Right cardiac atrium (tissue), 5 donors: Measurements from ENCODE around the gene CHST11. TPM values are rescaled to one million over a fixed set of nuclear protein-coding genes. Genes with fewer than 3 reads are reported as not detected.

Experiments used
- ATAC-seq, 2 donors: fragments of 200-7000 bp; cut with Tn5 transposase; one replicate each; pipeline versions ENCODE4 v1.8.0 to v1.9.1; 2020; ENCODE audit warnings: moderate library complexity in 2 of 2, mild to moderate bottlenecking in 1 of 2
- DNase-seq, 3 donors: peaks; one replicate each; pipeline ENCODE4 v3.0.0-alpha.2; 2020
- H3K27ac ChIP-seq: one replicate; pipeline ENCODE4 v1.5.1; 2013; ENCODE audit warnings: mild to moderate bottlenecking, low read length, control low read depth, moderate library complexity
- H3K27me3 ChIP-seq: one replicate; pipeline ENCODE4 v1.6.1; 2013; ENCODE audit not compliant: control insufficient read depth, insufficient read depth
- H3K4me1 ChIP-seq: one replicate; pipeline ENCODE4 v1.6.1; 2013; ENCODE audit warnings: low read length; ENCODE audit not compliant: control insufficient read depth, insufficient read depth
- H3K4me3 ChIP-seq: one replicate; pipeline ENCODE4 v1.5.1; 2013; ENCODE audit warnings: low read length, control low read depth
- H3K9me3 ChIP-seq: one replicate; pipeline ENCODE4 v1.6.1; 2013; ENCODE audit warnings: low read length; ENCODE audit not compliant: control insufficient read depth
- WGBS: extraction: QIAGEN DNeasy Blood & Tissue Kit; methylation state at CpG from one replicate; pipeline ENCODE4 v1.1.7; 2013; 5-methylcytosine and 5-hydroxymethylcytosine counted together
- intact Hi-C, 4 donors: fragments of 100-400 bp; cut with DNase I; formaldehyde crosslinking; loops; one replicate each; pipeline versions ENCODE4 v1.11.0 to v1.14.0; 2022 to 2023
- polyA plus RNA-seq: library from polyadenylated mRNA; stranded (reverse); fragments of 200-250 nt; gene quantifications from one replicate; pipeline ENCODE4 v1.2.3, GENCODE V29; 2013
- total RNA-seq, 4 donors: library from RNA; stranded (reverse); fragmentation: NEBNext Ultra II Directional; extraction: Animal tissue kit (Norgen Biotek cat#: 25700); gene quantifications; one replicate each; pipeline ENCODE4 v1.2.1, GENCODE V29; 2021
- donor health status: healthy with polysubstance abuse.
- donor health status: DM: no; HTN: yes; CAD: no.
- donor health status: DM: no; HTN: no; CAD: no.
- donor health status: DM: no; HTN: yes; CAD: no; lungs with severe emphysema.
- donor health status: DM: yes; HTN: yes; CAD: no.

Gene CHST11
- total and polyA plus RNA-seq, 5 donors = 3.1 to 11.8 (median 9.9) TPM

GRCh38 chr12:104733717-104734175, 277.0 kb downstream of the CHST11 start:
- no peak for DNase-seq
- ATAC-seq = no peak
- H3K4me3 ChIP-seq = no peak overlapping the region
- peaks cover 6% of the 10 kb centered on the region for H3K4me1 ChIP-seq
- H3K27me3 ChIP-seq = no peaks in the 10 kb centered on the region
- WGBS = 79% methylated on average over 6 of the region's 6 CpGs
- H3K27ac ChIP-seq = no peak overlapping the region
- H3K9me3 ChIP-seq = no peaks in the 10 kb centered on the region
- intact Hi-C loops = no loop called here

DNA sequence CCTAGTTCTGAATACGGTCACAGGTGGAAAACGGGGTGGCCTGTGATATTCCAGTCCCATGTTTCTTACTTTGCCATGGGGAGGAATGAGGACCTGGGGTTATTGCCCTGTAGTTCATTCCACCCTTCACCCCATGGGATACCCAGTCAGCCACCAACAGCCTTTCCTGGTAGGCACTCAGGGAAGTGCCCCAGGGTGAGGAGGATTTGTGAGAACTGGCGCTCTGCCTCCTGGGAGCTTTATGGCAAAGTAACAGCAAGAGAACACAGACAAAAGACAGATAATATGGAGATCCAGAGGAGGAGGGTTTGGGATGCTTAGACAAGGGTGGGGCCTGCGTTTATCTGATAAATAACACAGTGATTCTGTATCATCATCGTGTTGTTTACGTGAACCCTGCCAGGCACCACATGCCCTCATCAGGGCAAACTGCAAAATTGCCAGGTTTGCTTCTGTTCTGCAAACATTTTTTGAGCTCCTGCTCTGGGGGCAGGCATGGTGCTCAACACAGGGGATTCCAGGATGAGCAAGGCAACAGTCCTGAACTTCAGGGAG, 277.9 kb downstream of the CHST11 start:
- no peak overlapping the region for H3K27ac ChIP-seq
- H3K4me3 ChIP-seq = no peak overlapping the region
- WGBS = 81% methylated on average over 6 of the region's 6 CpGs
- intact Hi-C loops = no loop called here
- ATAC-seq = no peak
- peaks cover 6% of the 10 kb centered on the region for H3K4me1 ChIP-seq
- H3K27me3 ChIP-seq = no peaks in the 10 kb centered on the region
- no peaks in the 10 kb centered on the region for H3K9me3 ChIP-seq
- DNase-seq = no peak

- Histone ChIP-seq H3K9me3 (no peaks in the 10 kb centered on the region), H3K4me3 (no peak overlapping the region), H3K27ac (no peak overlapping the region), H3K4me1 (peaks cover 8% of the 10 kb centered on the region), H3K27me3 (no peaks in the 10 kb centered on the region)
- no peak for DNase-seq
- intact Hi-C loops = no loop called here
- 65% methylated on average over 5 of the region's 5 CpGs for WGBS
- no peak for ATAC-seq
Observed at GRCh38 chr12:104735801-104736200, 279.1 kb downstream of the CHST11 start.

DNA sequence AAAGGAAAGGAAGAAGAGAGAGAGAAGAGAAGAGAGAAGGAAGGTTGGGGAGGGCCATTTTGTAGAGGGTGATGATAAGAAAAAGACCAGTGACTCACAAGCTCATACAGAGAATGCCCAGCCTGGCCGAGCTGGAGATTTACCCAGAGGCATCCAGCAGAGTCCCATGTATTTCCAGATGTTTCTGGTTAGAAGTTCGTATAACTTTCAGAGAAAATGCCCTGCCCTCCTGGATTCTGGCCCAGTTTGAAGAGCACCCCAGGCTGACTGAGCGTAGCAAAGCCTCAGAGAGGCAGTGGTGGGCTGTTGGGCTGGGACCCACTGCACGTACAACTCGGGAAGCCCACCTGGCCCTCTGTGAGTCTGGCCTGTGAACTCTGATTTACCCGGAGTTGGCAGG, 279.6 kb downstream of the CHST11 start:
- Histone ChIP-seq H3K9me3 (no peaks in the 10 kb centered on the region), H3K27me3 (no peaks in the 10 kb centered on the region), H3K4me3 (no peak overlapping the region), H3K27ac (no peak overlapping the region), H3K4me1 (peaks cover 8% of the 10 kb centered on the region)
- WGBS = 71% methylated on average over 6 of the region's 6 CpGs
- intact Hi-C loops = no loop called here
- DNase-seq (peak in 2 of 3 donors; percentile 34 to 68), ATAC-seq (no peak)

- H3K9me3 ChIP-seq = no peaks in the 10 kb centered on the region
- no peaks in the 10 kb centered on the region for H3K27me3 ChIP-seq
- DNase-seq = no peak
- WGBS = 76% methylated on average over 7 of the region's 7 CpGs
- no peak overlapping the region for H3K4me3 ChIP-seq
- peaks cover 8% of the 10 kb centered on the region for H3K4me1 ChIP-seq
- no peak overlapping the region for H3K27ac ChIP-seq
- ATAC-seq = no peak
- intact Hi-C loops = no loop called here
Observed at GRCh38 chr12:104737113-104737512, 280.4 kb downstream of the CHST11 start.

- DNase-seq (no peak), ATAC-seq (no peak)
- no peak overlapping the region for H3K27ac ChIP-seq
- intact Hi-C loops = no loop called here
- no peak overlapping the region for H3K4me3 ChIP-seq
- peaks cover 11% of the 10 kb centered on the region for H3K4me1 ChIP-seq
- 84% methylated on average over 13 of the region's 13 CpGs for WGBS
- H3K27me3 ChIP-seq = no peaks in the 10 kb centered on the region
- no peaks in the 10 kb centered on the region for H3K9me3 ChIP-seq
Observed at GRCh38 chr12:104737791-104738301, 281.1 kb downstream of the CHST11 start.

- ATAC-seq (no peak), DNase-seq (no peak)
- H3K9me3 ChIP-seq = no peaks in the 10 kb centered on the region
- WGBS = 74% methylated on average over 8 of the region's 8 CpGs
- H3K27me3 ChIP-seq = no peaks in the 10 kb centered on the region
- intact Hi-C loops = no loop called here
- no peak overlapping the region for H3K4me3 ChIP-seq
- H3K27ac ChIP-seq = no peak overlapping the region
- H3K4me1 ChIP-seq = peaks cover 11% of the 10 kb centered on the region
Observed at GRCh38 chr12:104738331-104738730, 281.6 kb downstream of the CHST11 start.

GRCh38 chr12:104738776-104739642, 282.3 kb downstream of the CHST11 start:
- no peak overlapping the region for H3K4me3 ChIP-seq
- ATAC-seq (no peak), DNase-seq (no peak)
- H3K27ac ChIP-seq = no peak overlapping the region
- no peaks in the 10 kb centered on the region for H3K9me3 ChIP-seq
- H3K27me3 ChIP-seq = no peaks in the 10 kb centered on the region
- intact Hi-C loops = no loop called here
- peaks cover 11% of the 10 kb centered on the region for H3K4me1 ChIP-seq
- 95% methylated on average over 14 of the region's 14 CpGs for WGBS

GRCh38 chr12:104740668-104741067, 283.9 kb downstream of the CHST11 start:
- no peaks in the 10 kb centered on the region for H3K27me3 ChIP-seq
- DNase-seq (no peak), ATAC-seq (peak; percentile 22 to 39)
- H3K27ac ChIP-seq = no peak overlapping the region
- 54% methylated on average over 6 of the region's 6 CpGs for whole genome bisulfite sequencing
- H3K4me3 ChIP-seq = no peak overlapping the region
- intact Hi-C loops = no loop called here
- H3K9me3 ChIP-seq = no peaks in the 10 kb centered on the region
- H3K4me1 ChIP-seq = peaks cover 8% of the 10 kb centered on the region

DNA sequence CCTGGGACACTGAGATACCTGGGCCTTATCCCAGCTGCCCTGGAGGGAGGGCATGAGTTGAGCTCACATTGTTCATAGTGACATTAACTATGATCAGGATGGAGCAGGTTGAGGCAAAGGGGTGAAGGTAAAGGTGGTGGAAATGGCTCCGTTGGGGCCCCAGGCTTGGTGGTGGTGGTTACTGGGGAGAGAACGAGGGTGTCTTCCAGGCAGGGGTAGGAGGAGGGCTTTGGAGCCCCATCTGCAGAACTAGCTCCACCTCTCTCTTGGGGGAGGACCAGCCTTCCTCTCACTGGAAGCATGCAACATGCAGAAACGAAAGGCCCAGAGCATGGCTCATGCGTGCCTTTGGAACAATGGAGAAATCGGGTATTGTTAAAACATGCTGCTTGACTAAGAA, 284.3 kb downstream of the CHST11 start:
- H3K4me3 ChIP-seq = no peak overlapping the region
- no peaks in the 10 kb centered on the region for H3K27me3 ChIP-seq
- intact Hi-C loops = no loop called here
- H3K9me3 ChIP-seq = no peaks in the 10 kb centered on the region
- DNase-seq (peak in 1 of 3 donors; percentile 53), ATAC-seq (no peak)
- H3K27ac ChIP-seq = peak overlapping the region; percentile 16
- WGBS = 85% methylated on average over 5 of the region's 5 CpGs
- peaks cover 6% of the 10 kb centered on the region for H3K4me1 ChIP-seq
